ENCODE results near the gene MUTYH. TPM values are rescaled to one million over a fixed set of nuclear protein-coding genes. Genes with fewer than 3 reads are reported as not detected.
"Not testable (repeated sequence)": the region's sequence is repeated elsewhere in the genome, so short reads cannot be mapped to it uniquely, and the experiment has no call there.

The MUTYH gene
- total RNA-seq (2014; rRNA removed; shearing (Covaris generic)): 28.2 and 29.7 TPM in 2 replicates

DNA sequence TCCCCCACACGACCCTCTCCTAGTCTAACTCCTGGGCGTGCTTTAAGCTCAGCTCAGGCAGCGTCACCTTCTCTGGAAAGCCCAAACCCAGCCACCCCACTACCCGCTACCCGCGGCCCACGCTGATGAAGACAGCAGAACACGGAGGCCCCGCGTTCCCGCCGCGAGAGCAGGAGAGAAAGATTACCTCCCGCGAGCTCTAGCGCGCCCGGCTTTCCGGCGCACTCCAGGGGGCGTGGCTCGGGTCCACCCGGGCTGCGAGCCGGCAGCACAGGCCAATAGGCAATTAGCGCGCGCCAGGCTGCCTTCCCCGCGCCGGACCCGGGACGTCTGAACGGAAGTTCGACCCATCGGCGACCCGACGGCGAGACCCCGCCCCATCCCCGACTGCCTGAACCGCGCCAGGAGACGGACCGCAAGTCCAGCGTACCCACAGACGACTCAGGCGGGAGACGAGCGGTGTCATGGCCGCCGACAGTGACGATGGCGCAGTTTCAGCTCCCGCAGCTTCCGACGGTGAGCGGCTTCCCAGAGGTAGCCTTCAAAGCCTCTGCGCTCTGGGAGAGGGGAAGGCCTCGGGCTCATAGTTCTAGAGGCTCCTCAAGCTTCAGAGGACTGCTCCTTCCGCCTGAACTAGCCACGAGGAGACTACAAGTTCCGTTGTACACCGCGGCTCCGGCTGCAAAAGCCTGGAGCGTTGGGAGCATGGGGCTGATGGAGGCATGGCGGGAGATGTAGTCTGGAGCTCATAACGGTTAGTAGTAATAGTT is at the start of gene MUTYH, which contains the start of gene TOE1:
MUTYH (minus strand) TSS at position 652 of the 770 bp plus-strand sequence. CDS start 5,935 bp downstream, outside the sequence.
TOE1 (plus strand) TSS at position 382 of the 770 bp plus-strand sequence; CDS start at position 465, 83 bp downstream.
- peak within 1 kb of the TSS; percentile 67 for H3K4me3 ChIP-seq
- peaks cover 49% of the 10 kb centered on the region for H3K36me3 ChIP-seq
- peak; percentile 95 to 98 for DNase-seq (ENCODE audit: low read depth in 1 of 2, low spot score in 2 of 2)
- peaks cover 17% of the 10 kb centered on the region for H3K4me1 ChIP-seq (replicated peaks)
- H3K27me3 ChIP-seq (replicated peaks): no peaks in the 10 kb centered on the region
- no peaks in the 10 kb centered on the region for H3K9me3 ChIP-seq (replicated peaks)
- H3K27ac ChIP-seq: peak within 1 kb of the TSS; percentile 91

DNA sequence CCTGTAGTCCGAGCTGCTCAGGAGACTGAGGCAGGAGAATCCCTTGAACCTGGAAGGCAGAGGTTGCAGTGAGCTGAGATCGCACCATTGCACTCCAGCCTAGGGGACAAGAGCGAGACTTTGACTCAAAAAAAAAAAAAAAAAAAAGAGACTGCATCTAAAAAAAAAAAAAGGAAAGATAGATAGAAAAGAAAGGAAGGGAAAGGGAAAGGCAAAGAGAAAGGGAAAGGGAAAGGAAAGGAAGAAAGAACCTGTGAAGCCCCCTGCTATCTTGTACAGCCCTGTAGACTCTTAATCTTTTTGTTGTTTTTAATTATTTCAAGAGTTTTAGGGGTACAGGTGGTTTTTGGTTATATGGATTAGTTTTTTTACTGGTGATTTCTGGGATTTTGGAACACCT is 46.0 kb upstream of the MUTYH start:
- Histone ChIP-seq H3K36me3 (no peaks in the 10 kb centered on the region), H3K4me1 (replicated peaks) (no peaks in the 10 kb centered on the region), H3K4me3 (no peak overlapping the region), H3K27me3 (replicated peaks) (no peaks in the 10 kb centered on the region), H3K9me3 (replicated peaks) (no peaks in the 10 kb centered on the region), H3K27ac (no peak overlapping the region)
- no peak for DNase-seq (ENCODE audit: low read depth in 1 of 2, low spot score in 2 of 2)

DNA sequence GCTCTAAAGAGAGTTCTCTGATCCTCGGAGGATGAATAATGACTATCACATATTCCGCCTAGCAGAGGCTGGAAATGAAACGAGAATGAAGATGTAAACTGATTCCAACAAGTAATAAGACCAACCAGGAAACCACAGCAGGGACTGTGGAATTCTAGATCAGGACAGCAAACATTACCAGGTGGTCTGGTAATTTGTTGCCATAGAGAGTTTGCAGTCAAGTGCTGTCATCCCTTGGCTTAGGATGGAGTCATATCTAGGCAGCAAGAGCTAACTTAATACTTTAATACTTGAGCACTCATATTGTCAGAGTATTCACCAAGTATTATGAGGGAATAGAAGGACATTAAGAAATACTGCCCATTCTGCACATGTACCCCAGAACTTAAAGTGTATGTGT is 45.1 kb upstream of the MUTYH start:
- Histone ChIP-seq H3K27ac (no peak overlapping the region), H3K9me3 (replicated peaks) (no peaks in the 10 kb centered on the region), H3K4me1 (replicated peaks) (no peaks in the 10 kb centered on the region), H3K27me3 (replicated peaks) (no peaks in the 10 kb centered on the region), H3K4me3 (no peak overlapping the region), H3K36me3 (no peaks in the 10 kb centered on the region)
- peak in 1 of 2 experiments; percentile 7 for DNase-seq (ENCODE audit: low read depth in 1 of 2, low spot score in 2 of 2)

DNA sequence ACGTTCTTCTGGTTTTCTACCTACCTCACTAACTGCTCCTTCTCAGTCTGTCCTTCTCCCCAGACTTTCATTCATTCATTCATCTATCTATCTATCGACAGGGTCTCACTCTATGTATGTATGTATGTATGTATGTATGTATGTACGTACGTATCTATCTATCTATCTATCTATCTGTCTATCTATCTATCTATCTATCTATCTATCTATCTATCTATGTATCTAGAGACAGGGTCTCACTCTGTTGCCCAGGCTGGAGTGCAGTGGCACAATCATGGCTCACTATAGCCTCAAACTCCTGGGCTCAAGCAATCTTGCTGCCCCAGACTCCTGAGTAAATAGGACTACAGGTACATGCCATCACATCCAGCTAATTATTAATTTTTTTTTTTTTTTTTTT is 44.0 kb upstream of the MUTYH start:
- not testable (repeated sequence) for H3K4me1 ChIP-seq (replicated peaks); H3K27ac ChIP-seq; H3K4me3 ChIP-seq; H3K36me3 ChIP-seq; H3K27me3 ChIP-seq (replicated peaks); H3K9me3 ChIP-seq (replicated peaks); DNase-seq (ENCODE audit: low read depth in 1 of 2, low spot score in 2 of 2)

DNA sequence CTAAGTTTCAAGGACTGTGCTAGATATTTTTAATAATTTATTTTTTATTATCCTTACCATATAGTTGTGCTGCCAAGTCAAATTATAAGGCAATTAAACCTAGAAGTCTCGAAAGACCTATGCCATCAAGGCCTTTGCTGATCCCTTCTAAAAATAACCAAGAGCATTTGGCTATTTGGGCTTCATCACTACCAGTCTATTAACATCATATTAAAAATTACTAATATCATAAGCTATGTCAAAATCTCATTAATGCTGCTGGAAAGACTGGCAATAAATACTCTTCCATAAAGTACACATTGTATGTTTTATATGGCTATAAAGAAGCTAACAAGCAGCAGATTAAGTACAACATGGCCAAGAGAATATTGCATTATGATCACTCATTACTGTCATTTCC is 43.0 kb upstream of the MUTYH start:
- Histone ChIP-seq H3K9me3 (replicated peaks) (no peaks in the 10 kb centered on the region), H3K4me3 (no peak overlapping the region), H3K27me3 (replicated peaks) (no peaks in the 10 kb centered on the region), H3K27ac (no peak overlapping the region), H3K4me1 (replicated peaks) (no peaks in the 10 kb centered on the region), H3K36me3 (no peaks in the 10 kb centered on the region)
- no peak for DNase-seq (ENCODE audit: low read depth in 1 of 2, low spot score in 2 of 2)

DNA sequence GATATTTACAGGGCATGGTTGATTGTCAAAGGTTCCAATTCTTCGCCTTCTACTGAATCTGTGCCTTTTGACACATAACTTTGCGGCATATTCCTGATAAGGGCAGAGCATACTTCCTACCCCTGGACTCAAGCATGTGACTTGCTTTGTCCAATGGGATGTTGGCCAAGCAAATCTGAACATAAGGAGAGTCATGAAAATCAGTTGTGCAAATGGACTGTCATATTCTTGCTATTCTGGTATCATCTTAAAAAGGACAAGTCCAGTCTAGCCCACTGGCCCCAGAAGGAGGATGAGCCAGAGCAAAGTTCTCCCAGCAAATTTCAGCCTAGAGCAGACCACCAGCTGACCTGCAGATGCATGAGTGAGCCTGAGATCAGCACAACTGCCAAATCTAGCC is 41.0 kb upstream of the MUTYH start:
- no peaks in the 10 kb centered on the region for H3K36me3 ChIP-seq
- no peaks in the 10 kb centered on the region for H3K9me3 ChIP-seq (replicated peaks)
- H3K4me1 ChIP-seq (replicated peaks): peaks cover 3% of the 10 kb centered on the region
- no peak overlapping the region for H3K4me3 ChIP-seq
- no peaks in the 10 kb centered on the region for H3K27me3 ChIP-seq (replicated peaks)
- DNase-seq (ENCODE audit: low read depth in 1 of 2, low spot score in 2 of 2): no peak
- H3K27ac ChIP-seq: no peak overlapping the region

DNA sequence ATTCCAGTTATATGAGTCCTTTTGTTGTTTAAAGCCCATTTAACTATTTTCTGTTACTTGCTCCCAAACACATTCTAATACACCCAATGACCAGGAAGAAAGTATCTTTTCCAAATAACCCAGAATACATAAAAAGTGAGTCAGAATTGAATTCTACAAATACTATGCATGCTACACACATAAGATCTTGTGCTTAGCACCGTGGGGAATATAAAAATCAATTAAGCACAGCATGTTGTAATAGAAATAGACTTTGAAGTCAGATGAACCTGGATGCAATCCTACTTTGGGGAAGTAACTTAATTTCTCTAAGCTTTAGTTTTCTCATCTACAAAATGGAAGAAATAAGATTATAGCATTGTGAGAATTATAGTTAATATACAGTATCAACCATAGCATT is 40.5 kb upstream of the MUTYH start:
- H3K27me3 ChIP-seq (replicated peaks): no peaks in the 10 kb centered on the region
- H3K27ac ChIP-seq: no peak overlapping the region
- no peak for DNase-seq (ENCODE audit: low read depth in 1 of 2, low spot score in 2 of 2)

DNA sequence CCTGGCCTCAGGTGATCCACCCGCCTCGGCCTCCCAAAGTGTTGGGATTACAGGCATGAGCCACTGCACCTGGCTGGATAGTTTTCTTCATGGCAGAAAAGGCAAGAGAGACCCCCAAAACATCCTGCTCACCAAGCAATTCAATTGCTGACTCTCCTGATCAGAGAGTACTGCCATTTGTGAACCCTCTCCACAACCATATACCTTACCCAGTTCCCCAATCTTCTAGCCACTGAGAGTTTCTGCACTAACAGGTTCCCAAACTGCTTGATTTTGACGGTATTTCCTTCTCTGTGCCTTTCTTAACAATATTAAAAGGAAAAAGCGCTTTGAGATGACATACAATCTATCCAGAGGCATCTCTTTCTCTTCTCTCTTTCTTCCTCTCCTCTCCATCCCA is 39.9 kb upstream of the MUTYH start:
- Histone ChIP-seq H3K27ac (no peak overlapping the region), H3K4me1 (replicated peaks) (peaks cover 14% of the 10 kb centered on the region), H3K27me3 (replicated peaks) (no peaks in the 10 kb centered on the region), H3K4me3 (no peak overlapping the region), H3K36me3 (no peaks in the 10 kb centered on the region), H3K9me3 (replicated peaks) (no peaks in the 10 kb centered on the region)
- DNase-seq (ENCODE audit: low read depth in 1 of 2, low spot score in 2 of 2): no peak

More for the DNA sequence above, 40.5 kb upstream of the MUTYH start:
- Histone ChIP-seq H3K4me3 (no peak overlapping the region), H3K9me3 (replicated peaks) (no peaks in the 10 kb centered on the region), H3K36me3 (no peaks in the 10 kb centered on the region), H3K4me1 (replicated peaks) (peaks cover 8% of the 10 kb centered on the region)

DNA sequence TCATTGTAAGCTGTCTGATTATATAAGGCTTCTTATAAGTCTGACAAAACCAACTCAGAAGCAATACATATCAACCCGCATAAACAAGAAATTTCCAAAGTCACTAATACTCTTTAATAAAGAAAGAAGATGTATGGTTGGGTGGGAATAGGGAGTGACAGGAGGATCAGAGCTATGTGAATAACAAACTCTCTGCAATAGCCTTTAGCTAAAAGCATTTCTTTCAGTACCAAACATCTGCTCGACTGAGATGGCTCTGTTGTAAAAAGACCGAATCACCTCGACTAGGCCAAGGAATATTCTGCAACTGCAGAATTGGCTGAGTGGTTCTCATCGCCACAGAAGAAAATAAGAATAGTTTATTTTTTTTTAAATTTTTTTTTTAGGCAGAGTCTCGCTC is 39.3 kb upstream of the MUTYH start:
- no peak for DNase-seq (ENCODE audit: low read depth in 1 of 2, low spot score in 2 of 2)
- Histone ChIP-seq H3K27me3 (replicated peaks) (no peaks in the 10 kb centered on the region), H3K9me3 (replicated peaks) (no peaks in the 10 kb centered on the region), H3K36me3 (no peaks in the 10 kb centered on the region), H3K27ac (no peak overlapping the region), H3K4me3 (no peak overlapping the region), H3K4me1 (replicated peaks) (peaks cover 21% of the 10 kb centered on the region)

DNA sequence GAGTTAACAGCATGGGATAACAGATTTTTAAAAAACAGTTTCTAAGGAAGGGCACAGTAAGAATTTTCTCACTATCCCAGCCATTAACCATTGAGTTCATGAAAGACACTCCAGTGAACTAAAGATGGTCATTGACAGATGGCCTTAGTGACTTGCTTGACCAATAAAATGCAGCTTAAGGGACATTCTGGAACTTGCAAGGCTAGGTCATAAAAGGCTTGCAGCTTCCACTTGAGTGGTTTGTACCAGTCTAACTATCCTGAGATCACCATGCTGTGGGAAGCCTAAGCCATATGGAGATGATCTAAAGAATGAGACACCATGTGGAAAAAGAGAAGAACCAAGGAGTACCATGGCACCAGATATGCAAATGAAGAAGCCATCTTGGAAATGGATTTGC is 37.9 kb upstream of the MUTYH start:
- Histone ChIP-seq H3K36me3 (no peaks in the 10 kb centered on the region), H3K9me3 (replicated peaks) (no peaks in the 10 kb centered on the region), H3K27ac (no peak overlapping the region), H3K4me3 (no peak overlapping the region), H3K4me1 (replicated peaks) (peaks cover 31% of the 10 kb centered on the region), H3K27me3 (replicated peaks) (no peaks in the 10 kb centered on the region)
- no peak for DNase-seq (ENCODE audit: low read depth in 1 of 2, low spot score in 2 of 2)

DNA sequence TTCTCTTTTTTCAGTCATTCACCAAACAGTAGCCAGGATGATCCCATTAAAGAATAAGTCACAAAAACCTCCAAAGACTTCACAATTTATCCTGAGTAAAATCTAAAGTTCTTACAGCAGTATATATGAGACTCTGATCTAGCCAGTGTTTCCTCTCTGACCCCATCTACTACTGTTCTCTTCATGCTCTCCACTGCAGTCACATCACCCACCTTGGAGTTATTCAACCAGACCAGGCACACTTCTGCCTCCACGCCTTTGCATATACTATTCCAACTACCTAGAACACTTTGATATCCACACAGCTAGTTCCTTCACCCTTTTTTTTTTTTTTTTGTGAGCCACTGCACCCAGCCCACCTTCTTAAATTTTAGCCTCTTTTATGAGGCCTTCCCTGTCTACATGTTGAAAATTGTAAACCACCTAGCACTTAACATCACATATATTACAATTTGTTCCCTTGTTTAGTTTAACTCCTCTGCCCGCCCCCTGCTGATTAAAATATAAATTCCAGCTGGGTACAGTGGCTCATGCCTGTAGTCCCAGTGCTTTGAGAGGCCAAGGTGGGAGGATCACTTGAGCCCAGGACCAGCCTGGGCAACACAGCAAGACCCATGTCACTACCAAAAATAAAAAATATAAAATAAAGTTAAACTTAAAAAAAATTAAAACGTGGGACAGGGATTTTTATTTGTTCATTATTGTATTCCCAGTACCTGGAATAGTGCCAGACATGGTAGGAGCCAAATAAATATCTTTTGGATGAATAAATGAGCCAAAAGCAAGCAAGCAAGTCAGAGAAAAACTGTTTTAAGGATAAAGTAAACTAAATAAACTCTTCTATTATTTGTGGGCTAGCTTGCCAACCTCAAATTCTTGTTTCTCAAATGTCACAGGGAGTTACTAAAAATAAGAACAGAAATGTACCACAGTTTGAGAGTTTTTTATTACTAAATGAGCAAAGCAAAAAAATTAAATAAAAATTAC is 35.2 kb upstream of the MUTYH start:
- DNase-seq (ENCODE audit: low read depth in 1 of 2, low spot score in 2 of 2): peak; percentile 53 to 56
- H3K4me1 ChIP-seq (replicated peaks): peaks cover 31% of the 10 kb centered on the region

DNA sequence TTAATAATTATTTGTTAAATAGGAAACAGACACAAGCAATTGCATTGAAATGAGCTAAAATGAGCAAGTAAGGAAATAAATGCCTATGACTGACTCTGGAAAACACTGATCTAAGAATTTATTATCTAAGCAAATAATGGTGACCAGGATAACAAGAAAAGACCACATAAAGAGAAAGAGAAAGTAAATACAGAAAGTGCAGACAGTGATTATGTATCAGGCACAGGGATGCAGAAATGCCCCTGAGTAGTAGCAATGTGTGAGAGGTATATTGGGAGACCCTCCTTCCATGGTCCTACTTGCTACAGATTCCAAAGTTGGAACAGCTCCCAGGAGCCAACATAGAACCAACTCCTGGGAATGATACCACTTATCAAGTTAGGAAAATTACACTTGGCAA is 33.3 kb upstream of the MUTYH start:
- no peak overlapping the region for H3K4me3 ChIP-seq
- H3K36me3 ChIP-seq: no peaks in the 10 kb centered on the region
- H3K9me3 ChIP-seq (replicated peaks): no peaks in the 10 kb centered on the region
- peaks cover 31% of the 10 kb centered on the region for H3K4me1 ChIP-seq (replicated peaks)
- no peaks in the 10 kb centered on the region for H3K27me3 ChIP-seq (replicated peaks)
- no peak overlapping the region for H3K27ac ChIP-seq
- no peak for DNase-seq (ENCODE audit: low read depth in 1 of 2, low spot score in 2 of 2)

More for the DNA sequence above, 35.2 kb upstream of the MUTYH start:
- H3K4me3 ChIP-seq: no peak overlapping the region
- H3K27ac ChIP-seq: no peak overlapping the region
- H3K36me3 ChIP-seq: no peaks in the 10 kb centered on the region
- H3K27me3 ChIP-seq (replicated peaks): no peaks in the 10 kb centered on the region
- H3K9me3 ChIP-seq (replicated peaks): no peaks in the 10 kb centered on the region

DNA sequence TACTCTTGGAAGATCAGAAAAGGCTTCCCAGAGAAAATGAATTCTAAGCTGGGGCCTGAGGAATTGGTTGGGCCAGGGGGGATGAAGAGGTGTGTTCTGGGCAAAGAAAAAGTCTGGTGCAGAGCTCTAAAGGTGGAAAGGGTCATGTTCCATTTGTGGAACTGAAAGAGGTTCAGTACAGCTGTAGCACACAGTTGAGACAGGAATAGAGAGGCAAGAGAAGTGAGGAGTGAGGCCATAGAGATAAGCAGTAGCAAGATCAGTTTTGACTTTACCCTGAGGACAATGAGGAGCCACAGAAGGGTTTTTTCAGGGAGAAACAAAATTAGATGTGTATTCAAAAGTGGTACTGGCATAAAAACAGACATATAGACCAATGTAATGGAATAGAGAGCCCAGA is 30.3 kb upstream of the MUTYH start:
- H3K4me1 ChIP-seq (replicated peaks): peaks cover 21% of the 10 kb centered on the region
- no peak overlapping the region for H3K4me3 ChIP-seq
- no peaks in the 10 kb centered on the region for H3K36me3 ChIP-seq
- no peak for DNase-seq (ENCODE audit: low read depth in 1 of 2, low spot score in 2 of 2)
- H3K9me3 ChIP-seq (replicated peaks): no peaks in the 10 kb centered on the region
- no peaks in the 10 kb centered on the region for H3K27me3 ChIP-seq (replicated peaks)
- no peak overlapping the region for H3K27ac ChIP-seq

DNA sequence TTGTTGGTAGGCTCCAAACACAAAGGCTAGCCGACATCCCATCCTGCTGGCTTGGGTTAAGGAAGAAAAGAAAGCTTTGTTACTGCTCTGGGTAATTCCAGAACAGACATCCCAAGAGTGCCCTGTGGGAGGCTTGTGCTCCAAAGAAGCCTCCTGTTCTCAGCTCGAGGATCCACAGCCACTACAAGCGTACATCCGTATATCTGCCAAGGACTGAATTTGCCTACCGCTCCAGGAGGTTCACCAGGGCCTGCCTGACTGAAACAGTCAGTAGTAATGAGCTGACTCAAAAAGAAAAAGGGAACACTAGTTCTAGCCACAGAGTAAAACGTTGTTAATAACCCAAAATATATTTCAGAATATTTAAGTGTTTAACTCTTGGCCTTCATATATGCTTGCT is 24.8 kb upstream of the MUTYH start:
- no peak overlapping the region for H3K4me3 ChIP-seq
- no peaks in the 10 kb centered on the region for H3K27me3 ChIP-seq (replicated peaks)
- peaks cover 9% of the 10 kb centered on the region for H3K4me1 ChIP-seq (replicated peaks)
- H3K27ac ChIP-seq: no peak overlapping the region
- no peaks in the 10 kb centered on the region for H3K9me3 ChIP-seq (replicated peaks)
- no peaks in the 10 kb centered on the region for H3K36me3 ChIP-seq
- no peak for DNase-seq (ENCODE audit: low read depth in 1 of 2, low spot score in 2 of 2)
